Thoracic aorta (tissue), 2 donors: ENCODE results near the gene VAV2. TPM values are rescaled to one million over a fixed set of nuclear protein-coding genes. Genes with fewer than 3 reads are reported as not detected.

ENCODE experiments used
- ATAC-seq: fragments of 150-250 bp; one replicate; pipeline ENCODE4 v1.8.0; 2017; ENCODE audit warnings: low read depth; ENCODE audit not compliant: insufficient number of reproducible peaks, low FRiP score
- DNase-seq: peaks from one replicate; pipeline ENCODE4 v3.0.0-alpha.2; 2020; ENCODE audit warnings: low spot score
- H3K27ac ChIP-seq, 2 donors: fragments of 200-600 bp; sonication (generic); 1 replicate in 1 of 2; 2 replicates in 1 of 2; pipeline ENCODE4 v1.5.1; 2016; ENCODE audit warnings: mild to moderate bottlenecking in 2 of 2, moderate library complexity in 2 of 2
- H3K27me3 ChIP-seq: fragments of 200-600 bp; sonication (generic); replicated peaks from 2 replicates; pipeline ENCODE4 v1.6.0; 2016; ENCODE audit warnings: mild to moderate bottlenecking; ENCODE audit not compliant: insufficient read depth
- H3K36me3 ChIP-seq: fragments of 200-600 bp; sonication (generic); one replicate; pipeline ENCODE4 v1.5.1; 2016
- H3K4me1 ChIP-seq, 2 donors: fragments of 200-600 bp; sonication (generic); 1 replicate in 1 of 2; 2 replicates in 1 of 2; pipeline versions ENCODE4 v1.5.1 to v1.6.0; 2016; ENCODE audit warnings: low read depth in 2 of 2, mild to moderate bottlenecking in 1 of 2; ENCODE audit not compliant: control insufficient read depth in 1 of 2
- H3K4me3 ChIP-seq: fragments of 200-600 bp; sonication (generic); 2 replicates; pipeline ENCODE4 v1.5.1; 2016; ENCODE audit warnings: mild to moderate bottlenecking
- H3K9me3 ChIP-seq: fragments of 200-600 bp; sonication (generic); 2 replicates; pipeline ENCODE4 v1.5.1; 2016
- total RNA-seq, 2 donors: library from RNA; depleted of rRNA; stranded (reverse); fragments of >200 nt; gene quantifications; one replicate each; pipeline versions ENCODE4 v1.1.0 to v1.2.3, GENCODE V29; 2016
- TF ChIP-seq, protein P1 (sequence below): fragments of 200-600 bp; sonication (generic); IDR thresholded peaks from one replicate; pipeline ENCODE4 v1.5.1; 2019; ENCODE audit warnings: antibody characterized with exemption

VAV2 gene
- total RNA-seq, 2 donors from 2014 or later = 10.1 to 11.5 TPM

DNA sequence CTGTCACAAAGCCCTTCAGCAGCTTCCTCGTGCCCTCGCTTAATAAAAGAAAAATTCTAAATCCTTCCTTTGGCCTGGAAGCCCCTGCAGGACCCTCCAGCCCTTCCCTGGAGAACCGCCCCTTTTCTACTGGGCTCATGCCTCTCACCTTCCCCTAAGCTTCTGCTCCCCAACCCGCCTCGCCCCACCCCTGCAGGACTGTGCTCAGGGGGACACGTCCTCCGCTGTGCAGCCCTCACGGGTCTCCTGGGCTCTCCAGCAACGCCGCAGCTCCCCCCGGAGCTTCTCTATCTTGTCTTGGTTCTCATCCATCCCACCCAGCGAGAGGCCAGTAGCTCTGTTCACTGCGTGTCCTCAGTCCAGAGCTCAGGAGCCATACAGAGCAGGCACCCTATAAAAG lies 188.4 kb downstream of the VAV2 start:
- TF ChIP-seq, protein P1, sequence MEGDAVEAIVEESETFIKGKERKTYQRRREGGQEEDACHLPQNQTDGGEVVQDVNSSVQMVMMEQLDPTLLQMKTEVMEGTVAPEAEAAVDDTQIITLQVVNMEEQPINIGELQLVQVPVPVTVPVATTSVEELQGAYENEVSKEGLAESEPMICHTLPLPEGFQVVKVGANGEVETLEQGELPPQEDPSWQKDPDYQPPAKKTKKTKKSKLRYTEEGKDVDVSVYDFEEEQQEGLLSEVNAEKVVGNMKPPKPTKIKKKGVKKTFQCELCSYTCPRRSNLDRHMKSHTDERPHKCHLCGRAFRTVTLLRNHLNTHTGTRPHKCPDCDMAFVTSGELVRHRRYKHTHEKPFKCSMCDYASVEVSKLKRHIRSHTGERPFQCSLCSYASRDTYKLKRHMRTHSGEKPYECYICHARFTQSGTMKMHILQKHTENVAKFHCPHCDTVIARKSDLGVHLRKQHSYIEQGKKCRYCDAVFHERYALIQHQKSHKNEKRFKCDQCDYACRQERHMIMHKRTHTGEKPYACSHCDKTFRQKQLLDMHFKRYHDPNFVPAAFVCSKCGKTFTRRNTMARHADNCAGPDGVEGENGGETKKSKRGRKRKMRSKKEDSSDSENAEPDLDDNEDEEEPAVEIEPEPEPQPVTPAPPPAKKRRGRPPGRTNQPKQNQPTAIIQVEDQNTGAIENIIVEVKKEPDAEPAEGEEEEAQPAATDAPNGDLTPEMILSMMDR = no peak
- Histone ChIP-seq H3K27ac (no peak overlapping the region), H3K9me3 (no peaks in the 10 kb centered on the region), H3K36me3 (no peaks in the 10 kb centered on the region), H3K4me3 (no peak overlapping the region), H3K4me1 (no peaks in the 10 kb centered on the region), H3K27me3 (no peaks in the 10 kb centered on the region)
- DNase-seq (no peak), ATAC-seq (no peak)

GRCh38 chr9:133803028-133803585 lies 189.0 kb downstream of the VAV2 start:
- H3K27ac ChIP-seq = no peak overlapping the region
- no peak for DNase-seq
- no peaks in the 10 kb centered on the region for H3K27me3 ChIP-seq
- H3K4me3 ChIP-seq = no peak overlapping the region
- no peaks in the 10 kb centered on the region for H3K9me3 ChIP-seq
- ATAC-seq = no peak
- H3K4me1 ChIP-seq = no peaks in the 10 kb centered on the region
- TF ChIP-seq, protein P1 = no peak
- no peaks in the 10 kb centered on the region for H3K36me3 ChIP-seq

GRCh38 chr9:133801739-133802138 lies 190.4 kb downstream of the VAV2 start:
- TF ChIP-seq, protein P1 = no peak
- Histone ChIP-seq H3K36me3 (no peaks in the 10 kb centered on the region), H3K4me1 (no peaks in the 10 kb centered on the region), H3K4me3 (no peak overlapping the region), H3K9me3 (no peaks in the 10 kb centered on the region), H3K27me3 (no peaks in the 10 kb centered on the region), H3K27ac (no peak overlapping the region)
- ATAC-seq = no peak
- DNase-seq = no peak

DNA sequence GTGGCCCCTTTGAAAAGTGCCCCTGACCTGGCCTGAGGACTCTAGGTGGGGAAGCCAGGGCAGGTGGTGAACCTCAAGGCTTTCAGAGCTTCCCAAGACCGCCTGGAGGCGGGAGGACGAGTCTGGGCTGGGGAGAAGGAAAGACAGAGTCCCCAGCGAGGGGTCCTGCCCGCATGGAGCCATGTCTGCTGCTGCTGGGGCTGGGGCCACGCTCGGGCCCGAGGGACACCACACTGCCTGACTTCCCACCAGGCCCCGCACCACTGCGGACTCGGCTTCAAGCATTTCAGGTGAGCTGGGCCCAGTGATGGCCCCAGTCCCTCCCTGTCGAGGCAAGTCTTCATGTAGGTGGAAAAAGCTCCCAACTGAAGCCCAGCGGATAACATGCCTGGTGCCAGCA lies 191.9 kb downstream of the VAV2 start:
- TF ChIP-seq, protein P1 = no peak
- DNase-seq (no peak), ATAC-seq (no peak)
- no peaks in the 10 kb centered on the region for H3K9me3 ChIP-seq
- no peak overlapping the region for H3K4me3 ChIP-seq
- no peaks in the 10 kb centered on the region for H3K27me3 ChIP-seq
- H3K27ac ChIP-seq = no peak overlapping the region
- no peaks in the 10 kb centered on the region for H3K4me1 ChIP-seq
- H3K36me3 ChIP-seq = no peaks in the 10 kb centered on the region

DNA sequence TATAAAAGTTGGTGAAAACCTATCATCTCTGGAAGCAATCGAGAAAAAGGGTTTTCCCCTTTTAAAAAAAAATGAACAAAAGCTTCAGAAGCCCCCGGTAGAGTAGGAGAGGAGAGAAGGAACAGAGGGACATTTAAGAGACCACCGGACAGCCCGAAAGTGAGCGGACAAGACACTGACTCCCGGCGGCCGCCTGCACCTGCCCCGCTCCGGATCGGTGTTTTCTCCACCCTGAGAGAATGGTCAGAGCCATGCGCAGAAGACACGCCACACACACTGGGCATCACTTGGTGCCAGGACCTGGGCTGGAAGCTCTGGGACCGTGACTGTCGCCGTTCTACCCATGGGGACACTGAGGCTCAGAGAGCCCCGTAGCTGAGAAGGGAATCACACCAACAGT lies 192.4 kb downstream of the VAV2 start:
- peaks cover under 1% of the 10 kb centered on the region for H3K36me3 ChIP-seq

More for the DNA sequence above, 192.4 kb downstream of the VAV2 start:
- H3K27ac ChIP-seq = no peak overlapping the region
- H3K4me1 ChIP-seq = no peaks in the 10 kb centered on the region
- no peak for ATAC-seq
- no peak for DNase-seq
- H3K4me3 ChIP-seq = no peak overlapping the region
- H3K27me3 ChIP-seq = no peaks in the 10 kb centered on the region
- TF ChIP-seq, protein P1 = no peak
- H3K9me3 ChIP-seq = no peaks in the 10 kb centered on the region
